ENCODE results near the gene NBAS.

DNA sequence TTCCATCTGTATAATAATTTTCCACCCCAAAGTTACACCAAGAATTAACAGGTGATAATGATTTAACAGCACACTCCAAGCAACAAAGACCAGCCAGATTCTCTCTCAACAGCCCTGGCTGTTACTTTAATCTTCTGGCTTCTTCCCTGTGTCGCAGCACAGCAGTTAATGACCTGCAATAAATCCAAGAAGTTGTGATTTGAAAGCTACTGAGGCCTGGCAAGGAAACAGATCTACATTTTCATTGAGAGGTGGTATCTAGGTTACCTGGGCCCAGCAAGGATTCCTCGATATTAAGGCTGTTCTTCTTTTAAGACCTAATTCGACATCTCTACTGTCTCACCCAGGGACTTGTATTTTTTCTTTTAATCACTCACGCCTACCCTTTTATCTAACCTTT is 433.8 kb downstream of the NBAS start:
- TF ChIP-seq, protein P1, sequence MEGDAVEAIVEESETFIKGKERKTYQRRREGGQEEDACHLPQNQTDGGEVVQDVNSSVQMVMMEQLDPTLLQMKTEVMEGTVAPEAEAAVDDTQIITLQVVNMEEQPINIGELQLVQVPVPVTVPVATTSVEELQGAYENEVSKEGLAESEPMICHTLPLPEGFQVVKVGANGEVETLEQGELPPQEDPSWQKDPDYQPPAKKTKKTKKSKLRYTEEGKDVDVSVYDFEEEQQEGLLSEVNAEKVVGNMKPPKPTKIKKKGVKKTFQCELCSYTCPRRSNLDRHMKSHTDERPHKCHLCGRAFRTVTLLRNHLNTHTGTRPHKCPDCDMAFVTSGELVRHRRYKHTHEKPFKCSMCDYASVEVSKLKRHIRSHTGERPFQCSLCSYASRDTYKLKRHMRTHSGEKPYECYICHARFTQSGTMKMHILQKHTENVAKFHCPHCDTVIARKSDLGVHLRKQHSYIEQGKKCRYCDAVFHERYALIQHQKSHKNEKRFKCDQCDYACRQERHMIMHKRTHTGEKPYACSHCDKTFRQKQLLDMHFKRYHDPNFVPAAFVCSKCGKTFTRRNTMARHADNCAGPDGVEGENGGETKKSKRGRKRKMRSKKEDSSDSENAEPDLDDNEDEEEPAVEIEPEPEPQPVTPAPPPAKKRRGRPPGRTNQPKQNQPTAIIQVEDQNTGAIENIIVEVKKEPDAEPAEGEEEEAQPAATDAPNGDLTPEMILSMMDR (conservative IDR thresholded peaks at IDR 0.05 in 1 of 2, IDR thresholded peaks at IDR 0.05 in 1 of 2; ENCODE audit: low read depth in 1 of 2, low read length in 2 of 2), result no peak
- no peak for TF ChIP-seq EZH2 (IDR thresholded peaks at IDR 0.05; ENCODE audit: low read length, missing control alignments)
